GM10847 (cell line): ENCODE measurements around the gene ZNF324.

Source experiments
- POLR2A ChIP-seq: IDR thresholded peaks from 2 replicates; pipeline ENCODE4 v1.6.1; 2011; ENCODE audit not compliant: insufficient read length; ENCODE audit errors: extremely low read depth

ZNF324 gene

DNA sequence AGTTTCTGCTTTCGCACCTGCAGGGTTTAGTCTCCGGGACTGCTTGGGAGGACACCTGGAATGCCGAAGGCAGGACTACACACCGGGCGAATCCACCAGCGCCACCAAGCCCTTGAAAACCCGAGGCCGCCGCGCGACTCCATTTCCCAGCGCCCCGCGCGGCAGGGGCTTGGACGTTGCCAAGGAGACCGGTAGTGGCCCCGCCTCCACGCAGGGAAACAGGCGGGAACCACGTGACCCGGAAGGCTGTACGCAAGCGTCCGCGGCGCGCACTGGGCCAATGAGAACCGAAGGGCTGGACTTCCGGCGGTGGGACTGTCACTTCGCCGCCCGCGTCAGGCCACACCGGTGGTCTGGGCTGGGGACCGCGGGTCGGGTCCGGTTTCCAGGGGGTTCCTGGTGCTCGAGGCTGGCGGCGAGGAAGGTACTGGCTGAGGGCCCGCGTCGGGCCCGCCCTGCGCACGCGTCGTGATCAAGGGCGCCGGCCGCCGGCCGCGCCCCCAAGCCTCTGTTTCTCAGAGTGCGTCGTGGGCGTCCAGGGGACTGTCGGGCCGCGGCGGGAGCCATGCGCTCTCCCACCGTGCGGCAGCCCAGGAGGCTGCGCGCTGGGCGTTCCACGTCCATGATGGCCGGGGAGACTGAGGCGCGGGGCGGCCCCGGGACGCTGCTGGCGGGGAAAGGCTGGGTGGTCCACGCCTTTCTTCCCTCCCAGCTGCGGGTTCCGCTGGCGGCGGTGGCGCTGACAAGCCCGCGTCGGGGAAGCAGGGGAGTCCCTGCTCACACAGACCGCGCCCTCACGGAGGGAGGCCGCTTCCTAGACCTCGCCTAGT, at the start of gene ZNF324:
ZNF324 (plus strand) TSS at position 321 of the 830 bp plus-strand sequence. CDS start 2,106 bp downstream, outside the sequence.
- TF ChIP-seq POLR2A: peak; percentile 41

DNA sequence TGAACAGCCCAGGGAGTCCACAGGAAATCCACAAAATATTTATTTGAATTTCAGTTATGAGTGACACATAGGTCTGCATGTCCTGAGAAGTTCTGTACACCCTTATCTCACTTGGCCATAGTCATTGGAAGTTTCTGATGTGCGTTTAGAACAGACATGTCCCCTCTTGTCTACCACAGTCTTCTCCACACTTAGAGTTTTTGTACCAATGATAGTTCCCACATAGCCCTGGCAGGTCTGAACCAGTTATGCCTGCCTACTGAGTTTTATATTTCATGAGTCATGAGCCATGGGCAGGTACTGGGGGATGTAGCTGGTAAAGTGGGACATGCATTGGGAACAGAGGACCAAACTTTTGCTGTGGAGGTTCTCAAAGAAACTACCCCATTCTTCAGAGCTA, 38.3 kb upstream of the ZNF324 start:
- TF ChIP-seq POLR2A: no peak

DNA sequence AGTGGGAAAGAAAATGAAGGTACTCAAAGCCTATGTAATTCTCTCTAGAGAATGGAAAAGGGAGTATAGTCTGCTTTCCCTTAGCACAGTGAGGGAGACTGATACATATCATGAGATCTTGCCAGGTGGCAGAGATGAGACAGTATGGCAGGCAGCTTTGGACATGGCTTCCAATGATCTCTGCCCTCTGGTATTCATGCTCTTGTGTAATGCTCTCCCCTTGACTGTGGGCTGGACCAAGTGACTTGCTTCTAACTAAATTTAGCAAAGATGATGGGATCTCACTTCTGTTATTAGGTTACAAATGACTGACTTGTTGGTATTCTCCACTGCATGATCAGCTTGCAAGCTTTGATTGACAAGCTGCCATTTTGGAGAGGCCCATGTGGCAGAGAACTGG, 37.1 kb upstream of the ZNF324 start:
- no peak for TF ChIP-seq POLR2A

GRCh38 chr19:58434217-58434616, 32.7 kb upstream of the ZNF324 start:
- TF ChIP-seq POLR2A: no peak

- peak; percentile 56 for TF ChIP-seq POLR2A
Observed at GRCh38 chr19:58439576-58440554, 27.0 kb upstream of the ZNF324 start, which contains the start of gene ZNF132. Gene ZNF132, minus strand, starts transcription at chr19:58440153. Its CDS starts 332 bp downstream, at chr19:58439821.

- no peak for TF ChIP-seq POLR2A
Observed at GRCh38 chr19:58440556-58440955, 26.3 kb upstream of the ZNF324 start.

DNA sequence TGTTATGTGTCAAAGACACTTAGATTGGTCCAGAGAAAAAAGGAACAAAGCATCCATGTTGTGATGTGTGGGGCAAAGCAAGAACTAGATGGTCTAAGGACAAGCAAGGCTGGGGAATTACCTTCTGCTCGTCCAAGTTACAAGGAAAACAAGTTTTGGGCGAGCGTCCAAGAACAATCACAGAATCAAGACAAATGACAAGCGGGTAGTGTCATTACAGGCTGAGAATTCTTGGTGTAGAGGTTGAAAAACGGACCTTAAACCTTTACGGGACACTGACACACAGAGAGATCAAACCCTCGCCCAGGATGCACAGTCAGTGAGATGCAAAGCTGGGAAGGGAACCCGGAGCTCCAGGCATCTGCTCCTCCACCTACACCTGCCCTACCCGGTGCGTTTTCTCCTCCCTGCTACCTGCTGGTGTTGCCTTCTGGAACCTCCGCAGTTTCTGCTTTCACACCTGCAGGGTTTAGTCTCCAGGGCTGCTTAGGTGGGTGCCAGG, 16.0 kb upstream of the ZNF324 start:
- TF ChIP-seq POLR2A: no peak

DNA sequence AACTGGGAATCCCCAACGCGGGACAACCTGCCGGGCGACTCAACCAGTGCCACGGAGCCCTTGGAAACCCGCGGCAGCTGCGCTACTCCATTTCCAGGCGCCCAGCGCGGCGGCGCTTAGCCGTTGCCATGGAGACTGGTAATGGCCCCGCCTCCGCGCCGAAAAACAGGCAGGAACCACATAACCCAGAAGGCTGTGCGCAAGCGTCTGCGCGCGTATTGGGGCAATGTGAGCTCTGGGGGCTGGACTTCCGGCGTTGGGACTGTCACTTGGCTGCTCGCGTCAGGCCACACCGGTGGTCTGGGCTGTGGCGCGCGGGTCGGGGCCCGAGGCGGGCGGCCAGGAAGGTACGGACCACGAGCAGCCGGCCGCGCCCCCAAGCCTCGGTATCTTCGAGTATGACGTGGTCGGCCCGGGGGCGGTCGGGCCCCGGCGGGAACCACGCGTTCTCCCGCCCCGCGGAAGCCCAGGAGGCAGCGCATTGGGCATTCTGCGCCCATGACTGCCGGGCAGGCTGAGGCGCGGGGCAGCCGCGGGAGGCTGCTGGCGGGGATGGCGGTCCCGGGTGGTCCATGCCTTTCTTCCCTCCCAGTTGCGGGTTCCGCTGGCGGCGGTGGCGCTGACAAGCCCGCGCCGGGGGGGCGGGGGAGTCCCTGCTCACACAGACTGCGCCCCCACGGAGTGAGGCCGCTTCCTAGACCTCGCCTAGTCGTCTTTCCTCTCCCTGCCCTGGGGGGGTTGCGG, 15.3 kb upstream of the ZNF324 start, which contains the start of gene ZNF324B:
ZNF324B (plus strand) TSS at position 265 of the 744 bp plus-strand sequence. CDS start 2,080 bp downstream, outside the sequence.
- TF ChIP-seq POLR2A: peak; percentile 60

- no peak for TF ChIP-seq POLR2A
Observed at GRCh38 chr19:58453743-58454142, 13.1 kb upstream of the ZNF324 start.

GRCh38 chr19:58455306-58455705, 11.6 kb upstream of the ZNF324 start:
- TF ChIP-seq POLR2A: no peak

DNA sequence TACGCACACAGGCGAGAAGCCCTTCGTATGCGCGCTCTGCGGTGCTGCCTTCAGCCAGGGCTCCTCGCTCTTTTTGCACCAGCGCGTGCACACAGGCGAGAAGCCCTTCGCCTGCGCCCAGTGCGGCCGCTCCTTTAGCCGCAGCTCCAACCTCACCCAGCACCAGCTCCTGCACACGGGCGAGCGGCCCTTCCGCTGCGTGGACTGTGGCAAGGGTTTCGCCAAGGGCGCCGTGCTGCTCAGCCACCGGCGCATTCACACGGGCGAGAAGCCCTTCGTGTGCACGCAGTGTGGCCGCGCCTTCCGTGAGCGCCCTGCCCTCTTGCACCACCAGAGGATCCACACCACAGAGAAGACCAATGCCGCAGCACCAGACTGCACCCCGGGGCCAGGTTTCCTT, 10.8 kb upstream of the ZNF324 start:
- TF ChIP-seq POLR2A: no peak

- no peak for TF ChIP-seq POLR2A
Observed at GRCh38 chr19:58460039-58460438, 6.8 kb upstream of the ZNF324 start.

DNA sequence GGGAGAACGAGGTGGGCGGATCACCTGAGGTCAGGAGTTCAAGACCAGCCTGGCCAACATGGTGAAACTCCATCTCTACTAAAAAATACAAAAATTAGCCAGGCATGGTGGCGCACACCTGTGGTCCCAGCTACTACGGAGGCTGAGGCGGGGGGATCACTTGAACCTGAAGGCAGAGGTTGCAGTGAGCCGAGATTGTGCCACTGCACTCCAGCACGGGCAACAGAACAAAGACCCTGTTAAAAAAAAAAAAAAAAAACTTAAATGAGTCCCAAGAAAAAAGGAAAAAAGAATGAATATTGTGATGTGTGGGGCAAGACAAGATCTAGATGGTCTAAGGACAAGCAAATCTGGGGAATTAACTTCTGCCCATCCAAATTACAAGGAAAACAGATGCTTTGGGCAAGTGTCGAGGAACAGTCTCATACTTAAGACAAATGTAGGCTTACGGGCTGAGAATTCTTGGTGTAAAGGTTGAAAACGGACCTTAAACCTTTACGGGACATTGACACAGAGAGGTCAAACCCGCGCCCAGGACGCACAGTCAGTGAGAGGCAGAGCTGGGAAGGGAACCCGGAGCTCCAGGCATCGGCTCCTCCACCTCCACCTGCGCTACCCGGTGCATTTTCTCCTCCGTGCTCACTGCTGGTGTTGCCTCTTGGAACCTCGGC, 656 bp upstream of the ZNF324 start:
- TF ChIP-seq POLR2A: no peak

DNA sequence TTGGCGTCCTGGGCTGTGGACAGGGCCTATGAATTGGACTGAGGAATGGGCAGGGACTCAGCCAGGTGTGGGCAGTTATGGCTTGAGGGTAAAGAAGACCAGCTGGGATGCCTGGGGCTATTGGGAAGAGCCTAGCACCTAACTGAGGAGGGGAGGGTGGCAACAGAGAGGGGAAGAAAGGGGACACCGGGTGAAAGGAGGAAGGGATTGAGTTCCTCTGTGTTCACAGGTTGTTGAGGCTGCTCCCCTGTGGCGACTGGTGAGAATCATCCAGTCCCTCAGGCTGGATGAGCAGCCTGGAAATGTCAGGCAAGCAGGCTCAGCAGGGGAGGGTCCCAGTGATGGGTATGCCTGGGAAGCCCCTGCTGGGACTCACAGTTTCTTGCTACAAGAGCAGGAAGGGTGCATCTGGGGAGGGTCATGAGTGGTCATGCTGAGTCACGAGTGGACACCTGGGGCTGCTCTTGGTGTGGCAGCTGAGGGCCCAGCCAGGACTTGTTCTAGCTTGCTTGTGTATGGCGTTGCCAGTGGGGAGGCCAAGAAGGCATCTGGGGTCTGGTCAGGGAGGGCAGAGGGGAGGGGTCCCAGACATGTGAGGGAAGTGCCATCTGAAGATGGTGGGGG, 1.4 kb downstream of the ZNF324 start:
- TF ChIP-seq POLR2A: no peak
